SK-N-SH treated with all-trans-retinoic acid at 6 μM for 48 hours (cell line): ENCODE measurements around the gene CALCOCO1.

ENCODE experiments used
- ARNTL ChIP-seq: fragments of 450-650 bp; formaldehyde crosslinking; IDR thresholded peaks from 2 replicates; pipeline ENCODE4 v1.5.0; 2020; ENCODE audit warnings: low read depth, mild to moderate bottlenecking, moderate library complexity, borderline replicate concordance
- GLIS3 ChIP-seq: fragments of 250-450 bp; sonication (Bioruptor Pico); IDR thresholded peaks from 2 replicates; pipeline ENCODE4 v1.5.0; 2020; ENCODE audit warnings: mild to moderate bottlenecking, moderate library complexity
- OSR1 ChIP-seq: fragments of 250-450 bp; sonication (Bioruptor Pico); IDR thresholded peaks from 2 replicates; pipeline ENCODE4 v1.8.0; 2022; ENCODE audit warnings: moderate library complexity, mild to moderate bottlenecking, inconsistent platforms
- PATZ1 ChIP-seq: fragments of 250-450 bp; sonication (Bioruptor Pico); IDR thresholded peaks from 2 replicates; pipeline ENCODE4 v1.8.0; 2020; ENCODE audit warnings: mild to moderate bottlenecking, moderate library complexity, borderline replicate concordance
- RARB ChIP-seq: fragments of 250-450 bp; sonication (Bioruptor Pico); IDR thresholded peaks from 2 replicates; pipeline ENCODE4 v1.8.0; 2021; ENCODE audit warnings: mild to moderate bottlenecking, moderate library complexity
- TCF4 ChIP-seq: fragments of 250-450 bp; sonication (Bioruptor Pico); IDR thresholded peaks from 2 replicates; pipeline ENCODE4 v1.8.0; 2021; ENCODE audit warnings: mild to moderate bottlenecking, moderate library complexity, borderline replicate concordance
- TOX ChIP-seq: fragments of 250-450 bp; sonication (Bioruptor Pico); IDR thresholded peaks from 2 replicates; pipeline ENCODE4 v1.8.0; 2021; ENCODE audit warnings: mild to moderate bottlenecking, moderate library complexity, borderline replicate concordance
- ZC3H10 ChIP-seq: fragments of 250-450 bp; sonication (Bioruptor Pico); IDR thresholded peaks from 2 replicates; pipeline ENCODE4 v1.5.1; 2021; ENCODE audit warnings: mild to moderate bottlenecking, moderate library complexity
- ZFP3 ChIP-seq: fragments of 250-450 bp; sonication (Bioruptor Pico); IDR thresholded peaks from 2 replicates; pipeline ENCODE4 v1.5.0; 2020; ENCODE audit warnings: mild to moderate bottlenecking, moderate library complexity
- ZFP30 ChIP-seq: fragments of 450-650 bp; formaldehyde crosslinking; IDR thresholded peaks from 2 replicates; pipeline ENCODE4 v1.5.0; 2022; ENCODE audit warnings: mild to moderate bottlenecking, moderate library complexity
- ZNF70 ChIP-seq: fragments of 450-650 bp; formaldehyde crosslinking; IDR thresholded peaks from 2 replicates; pipeline ENCODE4 v1.5.0; 2020; ENCODE audit warnings: mild to moderate bottlenecking, moderate library complexity

GRCh38 chr12:53775478-53776145 is 48.4 kb upstream of the CALCOCO1 start:
- TF ChIP-seq TCF4 (CRISPR knock-in tag) (no peak), ZC3H10 (CRISPR knock-in tag) (no peak), PATZ1 (CRISPR knock-in tag) (no peak), TOX (CRISPR knock-in tag) (no peak), ZFP30 (CRISPR knock-in tag) (no peak), RARB (CRISPR knock-in tag) (no peak), ARNTL (CRISPR knock-in tag) (no peak), OSR1 (no peak), GLIS3 (CRISPR knock-in tag) (no peak), ZNF70 (CRISPR knock-in tag) (no peak), ZFP3 (no peak)
